M059J (cell line): Measurements from ENCODE around the gene ZFPM1. TPM values are rescaled to one million over a fixed set of nuclear protein-coding genes. Genes with fewer than 3 reads are reported as not detected.
A peak's percentile ranks its signal among the peaks of the same experiment; 100 is the strongest.

Source experiments
- DNase-seq: peaks from one replicate; pipeline ENCODE4 v3.0.0-alpha.2; 2012; ENCODE audit warnings: low read depth
- total RNA-seq: library from RNA; depleted of rRNA; stranded (reverse); fragments of >200 nt; shearing (Covaris generic); gene quantifications from 2 replicates; pipeline ENCODE4 v1.2.3, GENCODE V29; 2014

ZFPM1 gene
- total RNA-seq, 1 experiment from 2014 or later: 1.9 TPM

DNA sequence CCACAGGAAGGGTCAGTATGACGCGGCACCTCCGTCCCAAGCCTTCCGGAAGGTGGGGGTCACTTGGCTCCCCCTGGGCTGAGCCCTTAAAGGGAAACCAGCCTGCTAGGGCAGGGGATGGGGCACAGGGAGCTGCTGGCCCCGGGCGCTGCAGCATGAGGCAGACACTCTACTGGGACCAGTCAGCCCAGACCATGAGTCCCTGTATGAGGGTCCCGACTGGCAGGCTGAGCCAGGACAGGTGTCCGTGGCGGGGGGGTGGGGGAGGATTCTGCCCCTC, 73.8 kb downstream of the ZFPM1 start:
- no peak for DNase-seq

DNA sequence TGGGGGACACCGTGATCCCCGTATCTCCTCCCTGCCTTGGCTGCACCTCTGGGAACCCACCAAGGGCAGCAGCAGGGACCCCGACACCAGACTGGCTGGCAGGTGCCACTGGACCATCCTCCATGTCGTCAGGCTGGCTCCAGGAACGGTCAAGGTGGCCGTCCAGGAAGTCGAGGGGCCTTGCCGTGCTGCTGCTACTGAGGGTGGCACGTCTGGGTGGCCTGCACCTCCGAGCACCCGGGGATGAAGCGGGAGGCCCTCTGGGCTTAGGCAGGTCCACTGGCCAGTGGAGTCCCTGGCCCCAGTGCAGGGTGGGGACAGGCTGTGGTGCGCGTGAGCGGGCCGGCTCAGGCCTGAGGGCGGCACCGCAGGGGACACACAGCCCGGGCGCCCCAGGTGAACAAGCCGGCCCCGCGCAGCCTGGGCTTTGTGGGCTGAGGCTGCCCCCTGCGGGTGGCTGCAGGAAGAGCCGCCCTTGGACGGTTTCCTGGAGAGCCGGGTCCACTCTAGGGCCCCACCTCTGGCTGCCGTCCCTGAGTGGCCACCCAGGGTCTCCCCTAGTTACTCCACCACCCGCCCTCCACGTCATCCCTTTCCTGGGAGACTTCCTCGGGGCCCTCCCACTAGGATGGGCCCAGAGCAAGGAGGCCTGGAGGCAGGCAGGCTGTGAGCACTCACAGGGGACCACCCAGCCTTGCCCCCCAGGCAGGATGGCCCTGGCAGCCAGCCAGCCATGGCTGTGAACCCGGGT, 74.3 kb downstream of the ZFPM1 start:
- DNase-seq: peak; percentile 44

DNA sequence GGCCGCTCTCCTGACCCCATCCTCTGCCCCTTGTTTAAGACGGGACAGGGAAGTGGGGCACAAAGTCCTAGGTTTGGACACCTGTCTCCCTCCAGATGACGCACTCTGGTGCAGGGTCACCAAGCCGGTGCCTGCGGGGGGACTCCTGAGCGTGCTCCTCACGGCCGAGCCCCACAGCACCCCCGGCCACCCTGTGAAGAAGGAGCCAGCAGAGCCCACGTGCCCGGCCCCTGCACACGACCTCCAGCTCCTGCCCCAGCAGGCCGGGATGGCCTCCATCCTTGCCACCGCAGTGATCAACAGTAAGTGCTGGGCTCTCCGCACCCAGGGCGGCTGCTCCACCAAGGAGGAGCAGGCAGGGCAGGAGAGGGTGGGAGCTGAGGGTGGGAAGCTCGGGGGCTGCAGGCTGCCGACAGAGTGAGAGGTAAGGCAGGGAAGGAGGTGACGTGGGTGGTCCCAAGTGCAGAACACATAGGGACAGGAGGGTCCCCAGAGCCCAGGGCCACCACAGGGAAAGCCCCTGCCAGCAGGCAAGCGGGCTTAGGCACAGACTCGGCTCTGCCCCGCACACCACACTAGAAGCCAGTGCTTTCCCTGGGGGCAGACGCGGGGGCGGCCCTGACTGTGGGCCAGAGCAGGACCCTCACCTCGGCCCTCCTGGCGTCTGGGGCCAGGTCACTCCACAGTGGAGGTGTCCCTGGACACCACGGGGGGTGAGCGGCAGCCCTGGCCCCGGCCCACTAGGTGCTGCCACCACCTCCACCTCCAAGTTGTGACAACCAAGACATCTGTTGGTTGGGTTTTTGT, 75.1 kb downstream of the ZFPM1 start:
- DNase-seq: no peak

DNA sequence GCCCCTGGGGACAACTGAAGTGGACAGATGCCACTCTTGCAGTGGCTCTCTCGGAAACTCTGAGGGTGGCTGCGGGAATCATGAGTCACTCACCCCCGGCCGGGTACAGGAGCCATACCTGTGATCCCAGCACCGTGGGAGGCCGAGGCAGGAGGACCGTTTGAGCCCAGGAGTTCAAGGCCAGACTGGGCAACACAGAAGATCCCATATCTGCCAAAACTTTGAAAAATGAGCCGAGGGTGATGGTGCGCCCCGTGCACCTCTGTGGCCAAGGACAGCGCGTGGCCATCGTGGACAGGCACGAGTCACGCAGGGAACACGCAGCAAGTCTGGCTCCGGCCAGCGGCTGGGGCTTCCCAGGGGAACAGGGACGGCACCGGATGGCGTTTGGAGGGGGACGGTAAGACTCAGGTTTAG, 75.8 kb downstream of the ZFPM1 start:
- DNase-seq: no peak

DNA sequence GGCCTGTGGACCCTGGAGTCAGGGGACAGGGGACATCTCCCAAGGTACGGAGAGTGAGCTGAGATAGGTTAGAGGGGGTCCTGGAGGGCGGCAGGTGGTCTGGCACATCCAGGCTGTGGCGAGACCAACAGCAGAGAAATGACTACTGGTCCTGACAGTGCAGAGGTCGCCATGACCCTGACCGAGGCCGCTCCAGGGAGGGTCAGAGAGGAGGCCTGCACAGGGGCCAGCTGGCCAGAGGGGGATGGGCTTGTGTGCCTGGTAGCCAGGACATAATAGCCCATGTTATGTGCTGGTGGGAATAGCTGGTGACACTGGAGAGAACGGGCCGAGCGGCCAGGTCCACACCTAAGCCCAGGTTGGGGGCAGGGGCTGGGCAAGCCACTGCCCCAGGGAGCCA, 76.5 kb downstream of the ZFPM1 start:
- DNase-seq: no peak

DNA sequence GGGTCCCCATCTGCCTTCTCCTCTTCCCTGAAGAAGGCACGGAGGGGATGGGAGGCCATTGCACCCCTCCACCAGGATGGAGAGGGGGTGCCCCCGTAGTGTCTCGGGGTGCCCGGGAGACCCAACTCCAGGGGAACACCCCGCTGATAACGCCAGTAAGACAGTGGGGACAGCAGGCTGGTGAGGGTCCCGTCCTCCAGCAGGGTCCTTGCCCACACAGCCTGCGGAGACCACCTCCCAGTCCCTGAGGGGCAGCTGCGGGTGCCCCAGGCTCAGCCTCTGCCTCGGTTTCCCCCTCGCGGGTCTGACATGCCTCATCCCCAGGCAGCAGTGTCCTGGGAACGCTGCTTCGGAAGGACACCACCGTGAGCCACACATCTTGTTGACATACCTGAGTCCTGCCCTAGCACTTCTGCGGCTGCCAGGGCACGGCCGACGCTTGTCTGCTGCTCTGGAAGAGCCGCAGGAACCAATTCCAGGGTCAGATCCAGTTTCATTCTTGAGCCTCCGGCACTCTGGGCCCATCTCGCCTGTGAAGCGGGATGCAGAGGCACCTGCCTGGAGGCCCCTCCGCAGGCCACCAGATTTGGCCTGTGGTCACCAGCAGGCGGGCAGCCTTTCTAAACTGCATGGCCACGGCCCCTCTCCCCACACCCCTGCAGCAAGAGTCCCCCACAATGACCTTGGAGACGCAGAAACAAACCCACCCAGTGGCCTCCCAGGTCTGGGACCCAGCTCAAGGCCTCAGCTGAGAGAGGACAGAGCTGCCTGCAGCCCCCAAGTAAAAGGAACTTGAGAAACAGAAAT, 77.2 kb downstream of the ZFPM1 start:
- DNase-seq: no peak

GRCh38 chr16:88530858-88531203, 77.8 kb downstream of the ZFPM1 start:
- no peak for DNase-seq

- DNase-seq: no peak
Measured at GRCh38 chr16:88531346-88531745, 78.3 kb downstream of the ZFPM1 start.

- DNase-seq: no peak
Measured at GRCh38 chr16:88531931-88532433, 78.9 kb downstream of the ZFPM1 start.

- DNase-seq: no peak
Measured at GRCh38 chr16:88532434-88533241, 79.6 kb downstream of the ZFPM1 start.

DNA sequence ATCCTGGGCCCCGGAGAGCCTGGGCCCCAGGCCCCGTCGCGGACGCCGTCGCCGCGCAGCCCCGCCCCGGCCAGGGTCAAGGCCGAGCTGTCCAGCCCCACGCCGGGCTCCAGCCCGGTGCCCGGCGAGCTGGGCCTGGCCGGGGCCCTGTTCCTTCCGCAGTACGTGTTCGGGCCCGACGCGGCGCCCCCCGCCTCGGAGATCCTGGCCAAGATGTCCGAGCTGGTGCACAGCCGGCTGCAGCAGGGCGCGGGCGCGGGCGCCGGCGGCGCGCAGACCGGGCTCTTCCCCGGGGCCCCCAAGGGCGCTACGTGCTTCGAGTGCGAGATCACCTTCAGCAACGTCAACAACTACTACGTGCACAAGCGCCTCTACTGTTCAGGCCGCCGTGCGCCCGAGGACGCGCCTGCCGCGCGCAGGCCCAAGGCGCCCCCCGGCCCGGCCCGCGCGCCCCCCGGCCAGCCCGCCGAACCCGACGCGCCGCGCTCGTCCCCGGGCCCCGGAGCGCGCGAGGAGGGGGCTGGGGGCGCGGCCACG, 80.4 kb downstream of the ZFPM1 start:
- DNase-seq: no peak

GRCh38 chr16:88533932-88534637, 81.0 kb downstream of the ZFPM1 start:
- DNase-seq: peak; percentile 62

DNA sequence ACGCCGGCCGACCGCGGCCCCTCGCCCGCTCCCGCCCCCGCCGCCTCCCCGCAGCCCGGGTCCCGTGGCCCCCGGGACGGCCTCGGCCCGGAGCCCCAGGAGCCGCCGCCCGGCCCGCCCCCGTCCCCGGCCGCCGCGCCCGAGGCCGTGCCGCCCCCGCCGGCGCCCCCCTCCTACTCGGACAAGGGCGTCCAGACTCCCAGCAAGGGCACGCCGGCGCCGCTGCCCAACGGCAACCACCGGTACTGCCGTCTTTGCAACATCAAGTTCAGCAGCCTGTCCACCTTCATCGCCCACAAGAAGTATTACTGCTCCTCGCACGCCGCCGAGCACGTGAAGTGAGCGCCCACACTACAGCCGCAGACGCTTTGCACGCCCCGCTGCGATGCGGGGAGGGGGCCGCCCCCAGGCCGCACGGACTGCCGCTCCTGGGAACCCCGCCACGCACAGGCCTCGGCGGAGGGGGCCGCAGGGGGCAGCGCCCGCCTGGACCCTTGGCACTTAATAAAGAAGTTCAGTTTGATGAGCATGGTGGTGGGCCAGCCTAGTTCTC, 81.6 kb downstream of the ZFPM1 start:
- peak; percentile 45 for DNase-seq

GRCh38 chr16:88535191-88535856, 82.2 kb downstream of the ZFPM1 start:
- no peak for DNase-seq

- no peak for DNase-seq
Measured at GRCh38 chr16:88535857-88536222, 82.8 kb downstream of the ZFPM1 start.

DNA sequence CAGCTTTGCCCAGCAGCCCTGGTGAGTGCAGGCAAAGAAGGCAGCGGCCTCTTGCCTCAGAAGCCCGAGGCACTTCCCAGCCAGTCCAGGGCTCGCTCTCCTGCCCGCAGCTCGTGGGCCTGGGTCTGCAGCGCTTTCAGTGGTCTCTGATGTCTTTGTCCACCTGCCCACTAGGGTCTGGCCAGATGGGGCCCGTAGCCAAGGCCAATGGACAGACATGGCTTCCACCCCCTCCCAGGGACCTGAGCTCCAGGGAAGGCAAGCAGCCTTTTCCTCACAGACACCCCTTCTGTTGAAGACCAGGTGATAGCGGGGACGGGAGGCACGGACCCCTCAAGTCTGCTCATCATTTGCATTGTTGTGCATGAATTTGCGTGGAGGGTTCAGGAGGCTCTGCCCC, 83.4 kb downstream of the ZFPM1 start:
- DNase-seq: no peak

DNA sequence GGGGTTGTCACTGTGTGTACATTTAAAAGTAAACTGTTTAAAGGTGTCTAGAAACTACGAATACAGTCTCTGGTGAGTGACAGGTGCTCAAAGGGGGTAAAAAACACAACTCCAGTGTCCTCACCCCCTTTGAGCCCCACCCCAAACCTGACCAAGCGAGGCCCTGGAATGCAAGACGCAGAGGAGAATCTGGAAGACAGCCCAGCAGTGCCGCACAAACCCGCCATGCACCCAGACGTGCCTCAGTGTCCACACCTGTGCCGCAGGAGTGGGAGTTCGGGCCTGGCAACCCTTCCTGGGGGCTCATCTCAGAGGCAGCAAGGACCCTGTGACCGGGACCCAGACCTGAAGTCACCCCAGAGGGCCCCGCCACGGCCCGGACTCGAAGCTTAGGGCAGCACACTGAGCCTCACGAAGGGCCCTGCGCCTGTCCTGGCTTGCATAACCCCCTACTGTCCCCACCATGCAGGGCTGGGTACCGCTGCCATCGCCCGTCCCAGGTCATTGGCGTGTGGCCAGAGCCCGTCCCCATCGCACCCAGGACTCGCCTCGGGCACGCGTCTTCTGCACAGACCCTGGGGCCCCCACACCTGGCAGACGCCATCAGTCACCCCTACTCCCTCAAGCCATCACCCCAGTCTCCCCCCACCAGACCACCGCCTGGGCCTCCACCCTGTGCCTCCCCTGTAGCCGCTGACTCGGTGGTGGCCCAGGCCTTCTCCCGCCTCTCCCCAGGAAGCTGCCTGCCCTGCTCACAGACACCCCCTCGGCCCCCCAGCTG, 84.1 kb downstream of the ZFPM1 start:
- no peak for DNase-seq

DNA sequence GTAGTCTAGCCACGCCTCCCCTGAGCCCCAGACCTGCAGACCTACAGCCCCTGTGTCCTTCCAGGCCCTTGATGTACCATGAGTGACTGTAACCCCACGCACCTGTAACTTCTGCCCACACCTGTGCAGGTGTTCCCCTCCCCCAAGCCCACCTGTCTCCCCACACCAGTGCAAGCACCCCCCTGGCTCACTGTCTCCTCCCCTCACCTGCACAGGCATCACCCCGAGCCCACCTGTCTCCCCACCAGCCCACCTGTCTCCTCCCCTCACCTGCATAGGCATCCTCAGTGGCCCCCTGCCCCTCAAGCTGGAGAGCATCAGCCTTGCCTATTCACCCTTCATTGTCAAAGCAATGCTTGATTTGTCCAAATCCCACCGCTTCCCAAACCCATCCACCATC, 84.8 kb downstream of the ZFPM1 start:
- no peak for DNase-seq
